GM21390 (cell line): ENCODE measurements around the gene NIPA2.
A peak's percentile ranks its signal among the peaks of the same experiment; 100 is the strongest.

ENCODE experiments used
- ATAC-seq: cut with Tn5 transposase; IDR thresholded peaks from one replicate; pipeline ENCODE4 v1.9.1; 2021; ENCODE audit not compliant: unreplicated experiment

Gene NIPA2

DNA sequence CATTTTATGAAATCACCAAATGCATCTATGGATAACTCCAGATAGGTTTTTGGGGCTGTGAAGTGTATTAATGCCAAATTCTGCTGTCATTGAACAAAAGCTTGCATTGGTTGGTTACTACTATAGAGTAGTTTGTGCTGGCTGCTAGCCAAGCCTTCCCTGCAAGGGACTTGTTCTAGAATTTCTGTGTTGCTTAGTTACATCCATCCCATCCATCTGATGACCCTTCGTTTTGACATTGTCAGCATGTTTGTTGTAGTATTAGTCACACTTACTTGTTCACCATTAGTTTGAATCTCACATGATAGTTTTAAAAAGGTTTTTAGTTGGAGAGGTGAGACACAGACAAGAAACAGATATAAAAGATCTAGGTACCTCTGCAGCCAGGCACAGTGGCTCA lies 7.0 kb upstream of the NIPA2 start:
- ATAC-seq = no peak

DNA sequence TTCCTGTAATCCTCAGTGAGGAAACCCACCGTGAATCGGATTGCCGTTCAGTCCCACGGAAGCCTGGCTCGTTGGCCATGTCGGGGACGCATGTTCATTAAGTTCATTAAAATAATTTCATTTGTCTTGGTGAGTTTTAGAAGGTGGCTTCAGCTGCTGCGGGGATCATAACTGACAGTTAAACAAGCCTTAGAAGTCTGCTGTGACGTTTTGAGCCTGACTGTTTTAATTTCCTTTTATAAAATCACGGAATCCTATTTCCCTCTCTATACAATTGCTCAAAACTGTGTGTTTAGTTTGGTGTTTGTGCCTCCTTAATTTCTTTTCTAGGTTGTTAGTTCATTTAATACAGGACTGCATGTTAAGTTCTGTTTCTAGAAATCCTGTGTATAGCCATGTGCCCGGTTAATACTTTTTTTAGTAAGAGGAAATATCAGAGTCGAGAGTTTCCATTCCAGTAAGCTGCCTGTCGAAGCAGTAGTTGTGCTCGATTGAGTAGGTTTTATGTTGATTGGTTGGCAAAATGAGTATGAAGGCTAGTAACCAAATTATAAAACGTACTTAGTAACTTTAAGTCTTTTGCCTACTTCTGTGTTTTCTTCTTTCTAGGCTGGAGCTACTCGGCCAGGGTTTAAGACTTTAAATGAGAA lies 705 bp downstream of the NIPA2 start:
- peak; percentile 2 for ATAC-seq

DNA sequence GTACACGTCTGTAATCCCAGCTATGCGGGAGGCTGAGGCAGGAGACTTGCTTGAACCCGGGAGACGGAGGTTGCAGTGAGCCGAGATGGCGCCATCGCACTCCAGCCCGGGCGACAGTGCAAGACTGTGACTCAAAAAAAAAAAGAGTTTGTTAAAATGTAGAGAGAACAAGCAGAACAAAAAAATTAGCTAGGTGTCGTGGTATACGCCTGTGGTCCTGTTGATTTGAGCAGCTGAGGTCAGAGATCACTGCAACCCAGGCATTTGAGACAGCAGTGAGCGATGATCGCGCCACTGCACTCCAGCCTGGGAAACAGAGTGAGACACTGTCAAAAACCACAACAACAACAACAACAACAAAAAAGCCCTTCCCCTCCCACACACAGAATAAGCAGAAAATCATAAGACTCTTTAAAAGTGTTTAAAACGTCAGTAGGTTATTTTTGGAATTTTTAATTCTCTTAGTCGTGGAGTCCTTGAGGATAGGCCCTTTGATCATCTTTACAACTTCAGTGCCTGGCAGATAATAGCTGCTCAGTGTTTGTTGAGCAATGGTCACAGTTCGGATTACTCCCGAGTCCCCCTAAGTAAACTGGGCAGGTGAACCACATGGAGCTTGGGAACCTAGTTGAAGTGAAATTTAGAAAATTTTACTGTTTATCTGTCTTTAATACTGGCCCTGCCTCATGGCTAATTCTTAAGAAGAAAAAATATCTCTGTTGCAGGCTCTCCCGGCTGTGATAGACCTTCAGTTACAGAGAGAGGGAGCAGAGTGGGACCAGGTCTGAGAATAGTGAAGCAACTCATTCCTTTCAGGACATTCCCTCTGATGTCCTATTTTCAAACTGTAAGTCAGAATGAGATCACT lies 6.2 kb downstream of the NIPA2 start:
- no peak for ATAC-seq

DNA sequence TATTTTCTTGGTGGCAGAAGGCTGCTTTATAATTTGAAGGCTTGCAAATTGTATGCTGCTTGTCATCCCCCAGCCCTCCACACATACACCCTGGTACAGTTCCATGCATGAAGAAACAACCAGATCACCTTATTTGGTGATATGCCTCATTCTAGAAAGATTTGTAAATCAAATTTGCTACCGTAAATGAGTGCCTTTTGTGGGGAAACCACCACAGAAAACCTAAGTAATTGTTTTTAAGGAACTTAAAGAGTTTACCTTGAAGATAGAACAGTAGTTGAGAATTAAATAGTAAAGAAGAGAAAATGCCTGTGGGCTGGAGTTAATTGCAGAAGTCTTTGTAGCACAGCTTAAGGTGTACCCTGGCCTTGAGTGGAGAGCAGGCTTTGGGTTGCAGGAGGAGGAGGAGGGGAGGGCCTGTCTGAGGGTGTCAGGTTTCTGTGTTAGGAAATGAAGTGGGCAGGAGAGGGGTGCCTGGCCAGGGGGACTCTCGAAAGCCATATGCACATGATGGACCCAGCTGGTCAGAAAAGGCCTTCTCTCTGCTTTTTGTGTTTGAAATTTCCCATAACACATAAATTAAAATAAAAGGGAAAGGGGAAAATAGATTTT lies 6.9 kb downstream of the NIPA2 start:
- ATAC-seq = no peak

DNA sequence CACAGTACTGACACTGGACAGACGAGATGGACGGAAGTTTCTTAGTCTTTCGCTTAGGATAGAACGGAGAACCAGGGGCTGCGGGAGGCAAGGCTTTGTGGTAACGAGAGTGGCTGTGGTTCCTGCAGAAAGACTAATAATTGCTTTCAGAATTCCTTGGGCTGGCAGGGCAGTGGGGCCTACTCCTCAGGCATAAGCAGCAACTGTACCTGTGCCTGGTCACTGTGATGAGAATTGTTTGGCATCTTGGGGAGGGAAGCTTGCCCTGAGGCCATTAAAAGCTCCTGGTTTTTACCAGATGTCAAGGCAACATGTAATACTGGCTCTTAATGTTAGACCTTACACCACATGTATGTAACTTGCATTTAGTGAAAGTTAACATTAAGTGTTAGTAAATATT lies 7.6 kb downstream of the NIPA2 start:
- no peak for ATAC-seq

DNA sequence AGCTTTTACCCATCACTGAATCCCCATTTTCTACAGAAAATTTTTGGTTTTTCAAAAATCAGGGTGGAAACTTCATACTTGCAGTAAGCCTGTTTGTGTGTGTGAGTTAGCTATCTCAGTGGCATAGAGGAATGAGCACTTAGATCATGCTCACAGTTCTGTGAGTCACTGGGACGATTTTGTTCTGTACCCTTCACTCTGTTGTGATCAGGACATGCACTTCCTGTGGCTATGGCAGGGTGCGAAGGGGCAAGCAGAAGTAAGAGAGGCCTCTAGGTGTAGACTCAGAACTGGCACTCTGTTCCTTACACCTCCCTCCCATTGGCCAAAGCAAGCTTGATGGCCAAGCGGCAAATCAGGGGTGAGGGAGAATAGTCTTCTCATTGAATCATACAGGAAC lies 11.6 kb downstream of the NIPA2 start:
- no peak for ATAC-seq

DNA sequence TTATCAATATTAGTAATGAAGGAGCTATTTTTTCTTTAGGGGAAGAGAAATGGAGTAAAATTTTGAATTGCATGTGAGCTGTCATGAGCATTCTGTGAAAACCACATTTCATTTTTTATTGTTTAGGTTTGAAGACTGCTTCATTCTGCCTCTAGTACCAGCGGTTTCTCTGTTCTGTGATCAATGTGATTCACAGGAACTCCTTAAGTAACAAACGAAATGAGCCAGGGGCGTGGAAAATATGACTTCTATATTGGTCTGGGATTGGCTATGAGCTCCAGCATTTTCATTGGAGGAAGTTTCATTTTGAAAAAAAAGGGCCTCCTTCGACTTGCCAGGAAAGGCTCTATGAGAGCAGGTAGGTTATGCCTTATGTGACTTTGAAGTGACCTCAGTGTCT lies 13.0 kb downstream of the NIPA2 start:
- no peak for ATAC-seq

DNA sequence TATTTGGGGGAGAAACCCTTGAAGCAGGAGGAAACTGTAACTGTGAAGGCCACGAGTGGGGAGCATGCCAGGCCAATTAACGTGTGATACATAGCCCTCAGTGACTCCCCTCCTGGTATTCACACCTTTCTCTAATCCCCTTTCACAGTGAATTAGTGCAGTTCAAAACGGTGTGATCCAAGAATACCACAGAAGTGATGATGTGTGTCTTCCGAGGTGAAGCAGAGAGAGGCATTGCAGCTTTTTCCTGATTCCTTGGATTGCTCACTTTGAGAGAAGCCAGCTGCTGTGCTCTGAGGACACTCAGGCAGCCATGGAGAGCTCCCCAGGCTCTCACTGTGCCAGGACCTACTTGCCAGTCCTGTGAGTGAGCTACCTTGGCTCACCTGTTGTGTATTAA lies 17.3 kb downstream of the NIPA2 start:
- ATAC-seq = no peak

DNA sequence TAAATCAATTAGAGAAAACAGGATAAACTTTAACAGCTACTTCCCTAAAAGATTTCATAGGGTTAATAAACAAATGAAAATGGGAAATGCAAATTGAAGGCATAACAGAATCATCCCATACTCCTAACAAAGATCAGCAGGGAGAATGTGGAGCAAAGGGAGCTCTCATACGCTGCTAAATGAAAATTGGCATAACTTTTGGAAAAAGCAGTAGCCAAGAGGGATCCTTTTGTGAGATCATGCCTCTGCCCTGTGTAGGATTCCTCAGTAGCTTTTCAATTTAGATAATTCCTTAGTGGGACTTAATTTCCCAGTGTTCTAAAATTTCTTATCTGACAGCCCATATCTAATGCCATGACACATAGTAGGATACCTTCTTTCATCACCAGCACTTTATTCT lies 18.2 kb downstream of the NIPA2 start:
- no peak for ATAC-seq

DNA sequence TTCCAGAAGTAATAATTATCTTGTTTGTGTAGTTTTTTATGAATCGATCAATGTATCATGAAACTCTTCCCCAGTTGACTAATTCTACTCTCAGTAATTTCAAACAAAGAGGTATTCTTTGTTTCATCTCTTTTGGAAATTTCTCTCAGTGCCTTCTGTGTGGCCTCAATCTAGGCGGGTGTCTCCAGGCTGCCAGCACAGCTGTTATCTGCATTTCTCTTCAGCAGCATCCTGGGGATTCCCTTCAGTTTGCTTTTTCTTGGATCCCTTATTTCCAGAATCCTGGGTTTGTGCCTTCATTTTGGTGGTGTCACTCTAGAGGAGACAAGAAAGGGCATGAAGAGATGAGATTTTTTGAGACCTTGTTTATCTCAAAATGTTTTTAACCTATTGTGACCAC lies 22.7 kb downstream of the NIPA2 start:
- no peak for ATAC-seq

DNA sequence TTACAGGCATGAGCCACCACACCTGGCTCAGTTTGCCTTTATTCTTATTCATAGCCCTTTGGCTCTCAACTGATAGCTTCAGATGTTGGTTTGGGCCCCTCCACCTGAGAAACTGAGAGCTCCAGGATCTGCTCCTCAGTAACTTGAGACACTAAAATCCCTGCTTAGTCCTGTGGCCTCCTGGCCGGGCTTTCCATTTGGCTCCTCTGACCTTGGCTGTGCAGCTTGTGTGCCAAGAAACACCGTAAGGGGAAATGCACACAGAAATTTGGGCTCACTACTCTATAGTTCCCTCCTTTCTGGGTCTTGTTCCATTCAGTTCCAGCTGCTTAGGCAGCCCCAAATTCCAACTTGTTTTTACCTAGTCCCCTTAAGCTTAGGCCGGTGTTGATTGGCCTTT lies 24.9 kb downstream of the NIPA2 start:
- no peak for ATAC-seq

DNA sequence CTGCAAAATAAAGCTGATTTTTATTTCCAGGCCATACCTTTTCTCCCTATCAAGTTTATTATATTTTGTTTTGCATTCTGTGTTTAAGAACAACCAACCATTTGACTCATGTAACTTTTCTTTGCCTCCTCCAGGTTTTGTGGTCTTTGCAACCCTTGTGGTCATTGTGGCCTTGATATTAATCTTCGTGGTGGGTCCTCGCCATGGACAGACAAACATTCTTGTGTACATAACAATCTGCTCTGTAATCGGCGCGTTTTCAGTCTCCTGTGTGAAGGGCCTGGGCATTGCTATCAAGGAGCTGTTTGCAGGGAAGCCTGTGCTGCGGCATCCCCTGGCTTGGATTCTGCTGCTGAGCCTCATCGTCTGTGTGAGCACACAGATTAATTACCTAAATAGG lies 27.6 kb downstream of the NIPA2 start:
- ATAC-seq = no peak

DNA sequence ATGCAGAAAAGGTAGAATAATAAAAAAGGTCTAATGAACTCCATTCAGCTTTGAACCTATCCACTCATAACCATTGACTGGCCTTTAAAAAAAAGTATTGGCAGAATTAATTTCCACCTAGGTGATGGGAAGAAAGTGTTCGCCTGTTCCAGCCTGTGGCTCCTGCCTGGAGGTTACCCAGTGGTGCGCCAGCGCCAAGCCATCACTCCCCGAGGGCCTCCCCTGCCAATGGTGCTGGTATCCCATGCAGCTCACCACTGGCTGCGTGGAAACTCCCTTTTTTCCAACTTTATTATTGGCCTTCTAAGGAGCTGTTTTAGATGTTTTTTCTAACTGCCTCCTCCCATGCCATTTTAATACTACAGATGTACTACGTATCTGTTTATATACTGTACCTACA lies 29.4 kb downstream of the NIPA2 start:
- no peak for ATAC-seq

DNA sequence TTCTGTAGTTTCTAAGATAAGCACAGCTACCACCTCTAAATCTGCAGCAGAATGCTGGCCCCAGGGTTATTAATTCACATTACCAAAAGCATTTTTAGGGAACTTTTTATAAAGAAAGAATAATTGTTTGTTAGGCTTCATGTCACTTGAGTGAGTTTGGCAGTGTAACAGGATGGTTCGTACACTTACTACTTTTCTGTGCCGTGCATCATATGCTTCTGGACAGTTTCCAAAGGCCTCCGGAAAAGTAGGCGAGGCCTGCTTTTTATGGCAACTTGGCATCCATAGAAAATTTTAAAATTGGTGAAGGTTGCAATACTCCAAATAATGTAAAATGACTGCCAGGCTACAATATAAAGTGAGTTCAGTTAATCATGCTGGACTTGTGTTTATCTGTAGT lies 30.0 kb downstream of the NIPA2 start:
- no peak for ATAC-seq

DNA sequence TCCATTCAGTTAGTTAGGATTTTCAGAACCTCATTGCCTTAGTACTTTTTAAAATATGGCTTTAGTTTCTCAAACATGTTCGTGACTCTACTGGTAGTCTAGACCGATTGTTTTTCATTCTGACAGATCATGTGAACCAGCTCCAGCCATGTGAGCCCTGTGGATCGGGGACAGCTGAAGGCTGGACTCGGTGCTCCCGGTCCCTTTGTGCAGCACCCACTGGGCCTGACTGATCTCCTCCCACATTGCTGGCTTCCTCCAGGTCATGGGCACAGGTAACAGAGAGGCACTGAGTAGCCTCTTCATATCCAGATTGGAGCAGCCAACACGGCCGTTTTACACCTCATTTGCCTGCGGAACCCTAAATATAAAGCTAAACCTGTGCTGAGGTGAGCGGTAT lies 30.5 kb downstream of the NIPA2 start:
- ATAC-seq = no peak

DNA sequence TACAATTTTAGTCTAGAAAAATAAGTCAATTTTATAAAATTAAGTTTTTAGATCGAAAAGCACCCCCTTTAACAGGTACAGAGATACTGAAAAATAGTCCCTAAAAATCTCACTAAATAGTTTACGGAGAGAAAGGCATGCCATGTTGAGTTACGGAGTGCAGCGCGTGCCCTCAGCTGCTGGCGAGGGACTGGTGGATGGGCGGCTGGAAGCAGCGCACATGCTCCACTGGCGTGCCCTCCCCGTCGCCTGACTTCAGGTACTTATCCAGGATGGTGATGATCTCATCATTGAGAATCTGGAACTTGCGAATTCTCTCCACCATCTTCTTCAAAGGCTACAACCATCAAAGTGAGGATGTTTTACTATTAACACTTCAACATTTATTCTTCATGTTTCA lies 31.4 kb downstream of the NIPA2 start:
- no peak for ATAC-seq

DNA sequence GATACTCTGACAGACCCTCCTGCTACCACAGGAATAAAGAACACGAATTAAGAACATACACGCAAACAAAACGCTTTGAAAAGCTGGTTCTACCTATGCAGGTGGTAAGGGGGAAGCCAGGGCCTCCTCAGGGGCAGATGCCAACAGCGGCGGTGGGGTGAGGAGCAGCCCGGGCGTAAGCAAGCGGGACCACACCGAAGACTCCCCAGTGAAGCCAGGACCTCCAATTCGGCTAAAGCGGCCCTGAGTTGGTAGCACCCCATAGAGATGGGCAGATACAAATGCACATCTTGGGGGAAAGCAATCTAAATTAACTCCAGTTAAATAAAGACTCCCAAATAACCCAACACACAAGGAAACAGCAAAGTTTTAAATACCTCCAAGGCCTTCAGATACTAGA lies 32.4 kb downstream of the NIPA2 start:
- ATAC-seq = no peak

DNA sequence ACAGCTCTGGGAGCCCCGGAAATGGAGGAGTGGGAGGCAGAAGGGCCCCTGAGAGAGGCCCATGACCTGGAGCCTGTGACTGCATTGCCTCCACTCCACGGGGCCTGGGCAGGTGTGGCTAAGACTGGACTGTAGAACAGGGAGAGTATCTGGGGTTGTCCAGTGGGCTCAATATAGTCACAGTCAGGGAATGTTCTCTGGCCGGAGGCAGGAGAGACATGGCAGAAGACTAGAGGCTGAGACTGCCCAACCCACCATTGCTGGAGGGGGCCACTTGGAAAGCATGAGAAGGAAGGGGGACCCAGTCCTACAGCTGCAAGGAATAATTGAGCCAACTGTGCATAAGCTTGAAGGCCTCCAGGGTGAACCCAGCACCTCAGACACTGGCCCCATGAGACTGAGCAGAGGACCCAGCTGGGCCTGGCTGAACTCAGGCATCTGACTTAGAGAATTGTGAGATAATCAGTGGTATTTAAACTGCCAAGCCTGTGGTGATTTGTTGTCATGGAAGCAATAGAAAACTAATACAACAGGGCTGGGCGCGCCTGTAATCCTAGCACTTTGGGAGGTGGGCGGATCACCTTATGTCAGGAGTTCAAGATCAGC lies 33.1 kb downstream of the NIPA2 start:
- ATAC-seq = no peak

DNA sequence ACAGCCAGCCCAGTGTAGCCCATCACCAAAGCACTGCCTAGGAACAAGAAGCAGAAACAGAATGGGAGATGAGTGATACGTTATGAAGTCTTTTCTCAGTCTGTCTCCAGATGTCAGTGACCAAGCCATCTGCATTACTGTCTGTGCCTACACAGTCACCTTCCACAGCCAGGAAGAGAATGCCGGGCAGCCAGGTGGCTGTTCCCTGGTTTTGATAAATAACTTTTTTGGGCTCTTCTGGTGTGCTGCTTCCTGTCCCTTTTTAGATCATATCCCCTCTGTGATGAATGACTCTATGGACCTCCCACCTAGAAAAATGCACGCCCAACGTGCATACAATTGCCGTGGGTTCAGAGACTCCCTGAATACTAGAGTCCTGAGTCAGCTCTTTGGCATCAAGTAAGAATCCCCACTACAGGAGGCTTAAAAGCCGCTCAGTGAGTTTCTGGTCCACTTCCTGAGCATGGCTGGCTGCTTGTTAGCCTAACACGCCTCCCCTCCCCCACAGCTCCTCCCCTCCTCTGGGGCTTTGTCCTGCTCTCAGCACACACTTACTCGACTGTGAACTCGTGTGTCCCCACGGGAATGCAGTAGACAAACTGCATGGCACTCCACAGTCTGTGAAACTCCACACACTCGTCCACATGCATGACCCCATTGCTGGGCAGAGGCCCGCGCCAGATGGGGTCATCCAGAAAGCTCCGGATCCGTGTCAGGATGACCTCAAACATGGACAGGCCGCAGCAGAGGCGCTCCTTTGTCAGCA lies 34.7 kb downstream of the NIPA2 start:
- no peak for ATAC-seq

DNA sequence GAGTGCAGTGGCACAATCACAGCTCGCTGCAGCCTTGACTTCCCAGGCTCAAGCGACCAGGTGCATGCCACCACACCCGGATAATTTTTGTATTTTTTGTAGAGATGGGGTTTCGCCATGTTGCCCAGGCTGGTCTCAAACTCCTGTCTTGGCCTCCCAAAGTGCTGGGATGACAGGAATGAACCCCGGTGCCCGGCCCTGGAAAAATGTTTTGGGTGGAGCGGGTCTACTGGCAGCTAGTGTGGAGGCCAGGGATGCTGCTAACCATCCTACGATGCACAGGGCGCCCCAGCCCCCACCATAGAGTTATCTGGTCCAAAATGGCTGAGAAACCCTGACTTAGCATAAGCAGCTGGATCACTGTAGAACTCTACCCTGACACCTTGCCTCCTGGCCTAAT lies 35.4 kb downstream of the NIPA2 start:
- ATAC-seq = no peak

DNA sequence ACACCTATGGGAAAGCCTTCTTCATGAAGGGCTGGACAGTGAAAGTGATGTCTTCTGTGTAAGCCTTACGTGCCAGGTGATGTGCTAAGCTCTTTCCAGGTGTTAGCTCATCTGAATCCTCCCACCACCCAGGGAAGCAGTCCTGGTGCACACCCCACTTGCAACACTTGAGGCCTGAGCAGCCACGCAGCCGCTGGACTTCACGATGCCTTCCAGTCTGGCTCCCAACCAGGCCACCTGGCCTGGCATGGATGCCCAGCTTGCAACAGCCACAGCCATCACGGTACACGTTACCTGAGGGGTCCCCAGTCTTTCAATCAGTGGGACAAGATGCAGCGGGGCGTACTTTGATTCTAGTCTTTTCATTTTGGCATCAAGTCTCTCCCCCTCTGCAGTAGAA lies 35.8 kb downstream of the NIPA2 start:
- ATAC-seq = no peak
